DOHH2 (cell line): ENCODE data around the gene SH3RF3.

ENCODE experiments used
- H3F3A ChIP-seq: fragments of 200-600 bp; sonication (generic), shearing (Covaris generic); 2 replicates; pipeline ENCODE4 v1.6.0; 2016; ENCODE audit warnings: antibody characterized with exemption, mild to moderate bottlenecking; ENCODE audit not compliant: control insufficient read depth, insufficient read depth
- H3K27ac ChIP-seq: fragments of 200-600 bp; sonication (generic); 2 replicates; pipeline ENCODE4 v1.5.1; 2014; ENCODE audit warnings: low read depth, mild to moderate bottlenecking, low read length, moderate library complexity
- H3K27me3 ChIP-seq: fragments of 200-600 bp; sonication (generic); 2 replicates; pipeline ENCODE4 v1.6.1; 2014; ENCODE audit warnings: mild to moderate bottlenecking, low read length, mixed read lengths; ENCODE audit not compliant: control insufficient read depth
- H3K36me3 ChIP-seq: fragments of 200-600 bp; sonication (generic); 2 replicates; pipeline ENCODE4 v1.6.1; 2014; ENCODE audit warnings: mild to moderate bottlenecking, low read length, moderate library complexity, mixed read lengths; ENCODE audit not compliant: control insufficient read depth
- H3K4me1 ChIP-seq: fragments of 200-600 bp; sonication (generic); 2 replicates; pipeline ENCODE4 v1.6.1; 2014; ENCODE audit warnings: mild to moderate bottlenecking, low read length, mixed read lengths; ENCODE audit not compliant: control insufficient read depth
- H3K4me2 ChIP-seq: fragments of 200-600 bp; sonication (generic); 2 replicates; pipeline ENCODE4 v1.6.0; 2014; ENCODE audit warnings: mild to moderate bottlenecking, low read length, moderate library complexity
- H3K4me3 ChIP-seq: fragments of 200-600 bp; sonication (generic); 2 replicates; pipeline ENCODE4 v1.5.1; 2014; ENCODE audit warnings: mild to moderate bottlenecking, low read length, mixed read lengths
- H3K79me2 ChIP-seq: fragments of 200-600 bp; sonication (generic); 2 replicates; pipeline ENCODE4 v1.6.1; 2014; ENCODE audit warnings: mild to moderate bottlenecking, low read length, mixed read lengths; ENCODE audit not compliant: control insufficient read depth
- H3K9me2 ChIP-seq: fragments of 200-600 bp; sonication (generic); replicated peaks from 2 replicates; pipeline ENCODE4 v1.6.1; 2014; ENCODE audit warnings: mild to moderate bottlenecking, low read length, mixed read lengths; ENCODE audit not compliant: control insufficient read depth
- H3K9me3 ChIP-seq: fragments of 200-600 bp; sonication (generic); 2 replicates; pipeline ENCODE4 v1.6.1; 2014; ENCODE audit warnings: antibody characterized with exemption, low read length, mixed read lengths; ENCODE audit not compliant: control insufficient read depth, insufficient read depth
- H4K20me1 ChIP-seq: fragments of 200-600 bp; sonication (generic); 2 replicates; pipeline ENCODE4 v1.6.0; 2014; ENCODE audit warnings: low read depth, mild to moderate bottlenecking, antibody characterized with exemption, low read length, moderate library complexity; ENCODE audit not compliant: control insufficient read depth, insufficient read depth
- EZH2phosphoT487 ChIP-seq: fragments of 200-600 bp; sonication (generic); IDR thresholded peaks from 2 replicates; pipeline ENCODE4 v1.6.1; 2017; ENCODE audit warnings: borderline replicate concordance, mild to moderate bottlenecking, antibody characterized with exemption, low read length, moderate library complexity, mixed read lengths
- TF ChIP-seq, protein P1 (sequence below): fragments of 200-600 bp; sonication (generic); IDR thresholded peaks from one replicate; pipeline ENCODE4 v1.5.1; 2014; ENCODE audit warnings: antibody characterized with exemption, mild to moderate bottlenecking, low read depth, low read length; ENCODE audit not compliant: poor library complexity, severe bottlenecking

Gene SH3RF3

DNA sequence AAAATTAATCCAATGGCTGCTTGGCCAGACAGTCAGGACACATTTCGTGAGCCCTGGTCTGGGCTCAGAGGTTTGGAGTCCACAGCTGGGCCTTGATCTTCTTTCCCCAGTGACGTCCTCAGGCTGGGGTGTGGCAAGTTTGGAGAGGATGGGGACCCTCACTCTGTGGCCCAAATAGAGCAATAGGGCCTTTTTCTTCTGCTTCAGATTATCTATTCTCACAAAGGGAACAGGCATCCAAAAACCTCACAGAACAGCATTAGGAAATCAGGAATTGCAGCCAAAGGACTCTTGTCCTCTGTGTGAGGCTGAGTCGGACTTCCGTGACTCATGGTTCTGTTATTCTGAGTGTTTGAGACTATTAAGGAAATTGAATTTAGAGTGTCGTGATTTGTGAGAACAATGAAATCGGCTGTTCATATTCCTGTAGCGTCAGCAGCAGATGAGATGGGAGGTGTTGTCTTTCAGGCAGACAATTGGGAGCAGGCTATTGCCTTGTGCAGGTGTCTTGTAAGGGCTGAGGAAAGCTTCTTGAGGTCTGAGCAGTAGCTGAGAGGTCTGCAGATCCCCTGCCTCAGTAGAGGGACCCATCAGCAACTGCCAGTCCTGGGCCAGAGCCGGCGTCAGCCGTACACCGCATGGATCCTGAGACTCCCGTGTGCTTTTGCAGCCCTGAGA, 113.8 kb downstream of the SH3RF3 start:
- no peaks in the 10 kb centered on the region for H3K36me3 ChIP-seq
- H3K9me2 ChIP-seq = no peaks in the 10 kb centered on the region
- H4K20me1 ChIP-seq = no peaks in the 10 kb centered on the region
- H3K9me3 ChIP-seq = no peaks in the 10 kb centered on the region
- H3K27ac ChIP-seq = no peak overlapping the region
- H3K27me3 ChIP-seq = peaks cover 3% of the 10 kb centered on the region; the same call in 1 of the 2 replicates
- no peaks in the 10 kb centered on the region for H3K79me2 ChIP-seq
- TF ChIP-seq EZH2phosphoT487 = no peak
- TF ChIP-seq, protein P1, sequence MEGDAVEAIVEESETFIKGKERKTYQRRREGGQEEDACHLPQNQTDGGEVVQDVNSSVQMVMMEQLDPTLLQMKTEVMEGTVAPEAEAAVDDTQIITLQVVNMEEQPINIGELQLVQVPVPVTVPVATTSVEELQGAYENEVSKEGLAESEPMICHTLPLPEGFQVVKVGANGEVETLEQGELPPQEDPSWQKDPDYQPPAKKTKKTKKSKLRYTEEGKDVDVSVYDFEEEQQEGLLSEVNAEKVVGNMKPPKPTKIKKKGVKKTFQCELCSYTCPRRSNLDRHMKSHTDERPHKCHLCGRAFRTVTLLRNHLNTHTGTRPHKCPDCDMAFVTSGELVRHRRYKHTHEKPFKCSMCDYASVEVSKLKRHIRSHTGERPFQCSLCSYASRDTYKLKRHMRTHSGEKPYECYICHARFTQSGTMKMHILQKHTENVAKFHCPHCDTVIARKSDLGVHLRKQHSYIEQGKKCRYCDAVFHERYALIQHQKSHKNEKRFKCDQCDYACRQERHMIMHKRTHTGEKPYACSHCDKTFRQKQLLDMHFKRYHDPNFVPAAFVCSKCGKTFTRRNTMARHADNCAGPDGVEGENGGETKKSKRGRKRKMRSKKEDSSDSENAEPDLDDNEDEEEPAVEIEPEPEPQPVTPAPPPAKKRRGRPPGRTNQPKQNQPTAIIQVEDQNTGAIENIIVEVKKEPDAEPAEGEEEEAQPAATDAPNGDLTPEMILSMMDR = no peak
- H3K4me2 ChIP-seq = no peak overlapping the region
- no peak overlapping the region for H3K4me3 ChIP-seq
- no peaks in the 10 kb centered on the region for H3F3A ChIP-seq
- H3K4me1 ChIP-seq = peaks cover 20% of the 10 kb centered on the region

DNA sequence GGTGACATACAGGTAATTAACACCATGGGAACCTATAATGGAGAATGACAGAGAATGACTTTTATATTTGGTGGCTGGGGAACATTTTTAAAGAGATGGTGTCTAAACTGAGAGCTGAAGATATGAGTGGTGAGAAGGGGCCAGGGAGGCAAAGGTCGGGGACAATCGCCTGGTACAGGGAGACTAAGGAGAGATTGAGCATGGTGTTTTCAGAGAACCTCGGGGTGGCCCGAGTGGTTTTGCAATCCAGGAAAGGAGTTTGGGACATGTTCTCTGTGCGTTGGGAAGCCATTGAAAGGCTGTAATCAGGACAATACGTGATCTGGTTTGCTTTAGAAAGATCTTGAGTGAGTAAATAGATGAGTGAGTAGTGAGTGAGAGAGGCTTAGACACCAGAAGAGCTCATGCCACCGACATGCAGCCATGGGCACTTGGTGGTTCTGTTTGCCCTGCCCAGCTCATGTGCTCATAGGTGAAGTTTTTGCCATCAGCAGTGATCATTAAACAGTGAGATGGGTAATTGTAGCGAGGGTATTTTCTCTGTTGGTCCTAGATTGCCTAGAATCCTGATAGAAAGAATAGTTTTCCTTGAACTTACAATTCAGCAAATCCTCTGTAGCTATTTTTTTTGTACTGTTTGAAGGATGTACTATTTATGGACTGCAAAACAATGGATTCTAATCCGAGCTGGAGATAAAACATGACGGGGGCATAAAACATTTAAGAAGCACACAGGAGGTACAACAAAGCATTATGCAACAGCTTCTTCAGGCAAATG, 114.7 kb downstream of the SH3RF3 start:
- TF ChIP-seq, protein P1 = no peak
- TF ChIP-seq EZH2phosphoT487 = no peak
- Histone ChIP-seq H3K27me3 (peaks cover 3% of the 10 kb centered on the region; the same call in 1 of the 2 replicates), H4K20me1 (no peaks in the 10 kb centered on the region), H3K27ac (no peak overlapping the region), H3K4me3 (no peak overlapping the region), H3K36me3 (no peaks in the 10 kb centered on the region), H3K79me2 (no peaks in the 10 kb centered on the region), H3F3A (no peaks in the 10 kb centered on the region), H3K4me1 (peaks cover 11% of the 10 kb centered on the region), H3K4me2 (no peak overlapping the region), H3K9me3 (no peaks in the 10 kb centered on the region), H3K9me2 (no peaks in the 10 kb centered on the region)

DNA sequence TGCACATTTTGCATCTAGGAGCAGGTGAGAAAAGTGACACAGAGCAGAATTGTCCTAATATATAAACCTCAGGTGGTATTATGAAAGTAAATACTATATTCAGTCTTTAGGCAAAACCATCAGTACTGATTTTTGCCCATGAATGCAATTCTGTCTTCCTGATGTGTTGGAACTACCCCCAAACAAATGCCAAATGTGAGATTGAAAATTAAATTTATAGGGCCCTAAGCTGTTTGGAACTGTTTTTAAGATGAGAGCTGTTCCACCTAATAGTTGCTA, 115.2 kb downstream of the SH3RF3 start:
- TF ChIP-seq EZH2phosphoT487 = no peak
- TF ChIP-seq, protein P1 = no peak
- Histone ChIP-seq H3K4me2 (no peak overlapping the region), H4K20me1 (no peaks in the 10 kb centered on the region), H3K27ac (no peak overlapping the region), H3K9me3 (no peaks in the 10 kb centered on the region), H3K79me2 (no peaks in the 10 kb centered on the region), H3K9me2 (no peaks in the 10 kb centered on the region), H3K4me1 (peaks cover 6% of the 10 kb centered on the region; the same call in 1 of the 2 replicates), H3K27me3 (peaks cover 3% of the 10 kb centered on the region; the same call in 1 of the 2 replicates), H3K36me3 (no peaks in the 10 kb centered on the region), H3F3A (no peaks in the 10 kb centered on the region), H3K4me3 (no peak overlapping the region)
